Measurements from ENCODE around the gene SPOUT1.

- TF ChIP-seq, protein P1, sequence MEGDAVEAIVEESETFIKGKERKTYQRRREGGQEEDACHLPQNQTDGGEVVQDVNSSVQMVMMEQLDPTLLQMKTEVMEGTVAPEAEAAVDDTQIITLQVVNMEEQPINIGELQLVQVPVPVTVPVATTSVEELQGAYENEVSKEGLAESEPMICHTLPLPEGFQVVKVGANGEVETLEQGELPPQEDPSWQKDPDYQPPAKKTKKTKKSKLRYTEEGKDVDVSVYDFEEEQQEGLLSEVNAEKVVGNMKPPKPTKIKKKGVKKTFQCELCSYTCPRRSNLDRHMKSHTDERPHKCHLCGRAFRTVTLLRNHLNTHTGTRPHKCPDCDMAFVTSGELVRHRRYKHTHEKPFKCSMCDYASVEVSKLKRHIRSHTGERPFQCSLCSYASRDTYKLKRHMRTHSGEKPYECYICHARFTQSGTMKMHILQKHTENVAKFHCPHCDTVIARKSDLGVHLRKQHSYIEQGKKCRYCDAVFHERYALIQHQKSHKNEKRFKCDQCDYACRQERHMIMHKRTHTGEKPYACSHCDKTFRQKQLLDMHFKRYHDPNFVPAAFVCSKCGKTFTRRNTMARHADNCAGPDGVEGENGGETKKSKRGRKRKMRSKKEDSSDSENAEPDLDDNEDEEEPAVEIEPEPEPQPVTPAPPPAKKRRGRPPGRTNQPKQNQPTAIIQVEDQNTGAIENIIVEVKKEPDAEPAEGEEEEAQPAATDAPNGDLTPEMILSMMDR (conservative IDR thresholded peaks at IDR 0.05; ENCODE audit: low read depth, low read length), result no peak
- no peak for TF ChIP-seq EZH2 (IDR thresholded peaks at IDR 0.05; ENCODE audit: borderline replicate concordance, low read depth, low read length, poor library complexity, severe bottlenecking)
Measured at GRCh38 chr9:128836509-128837145, 7.0 kb upstream of the SPOUT1 start.
